ENCODE results near the gene CCDC182.

Gene CCDC182

GRCh38 chr17:57707892-57708291 is 37.2 kb downstream of the CCDC182 start:
- Histone ChIP-seq H3K36me3 (ENCODE audit: insufficient read depth, insufficient read length, low read length) (no peaks in the 10 kb centered on the region), H3K4me3 (ENCODE audit: insufficient read length, low read depth) (peak overlapping the region; percentile 13), H3K9me3 (ENCODE audit: insufficient read depth, low read length) (no peaks in the 10 kb centered on the region), H3K27me3 (ENCODE audit: insufficient read depth, insufficient read length) (peaks cover 11% of the 10 kb centered on the region), H3K9ac (ENCODE audit: insufficient read length, low read depth) (peak overlapping the region; percentile 12), H3K4me1 (ENCODE audit: insufficient read depth, insufficient read length) (peaks cover 6% of the 10 kb centered on the region)
- peak; percentile 15 for DNase-seq (ENCODE audit: low read depth, low spot score)
- TF ChIP-seq SUZ12 (IDR thresholded peaks at IDR 0.05; ENCODE audit: extremely low read depth, insufficient read depth, insufficient read length) (no peak), YY1 (IDR thresholded peaks at IDR 0.05; ENCODE audit: insufficient read depth, insufficient read length) (no peak), ZNF274 (IDR thresholded peaks at IDR 0.05; ENCODE audit: low read depth, low read length) (no peak)

GRCh38 chr17:57706761-57707160 is 38.3 kb downstream of the CCDC182 start:
- peaks cover 11% of the 10 kb centered on the region for H3K27me3 ChIP-seq (ENCODE audit: insufficient read depth, insufficient read length)
- no peaks in the 10 kb centered on the region for H3K9me3 ChIP-seq (ENCODE audit: insufficient read depth, low read length)
- no peak for DNase-seq (ENCODE audit: low read depth, low spot score)
- no peak overlapping the region for H3K4me3 ChIP-seq (ENCODE audit: insufficient read length, low read depth)
- no peaks in the 10 kb centered on the region for H3K36me3 ChIP-seq (ENCODE audit: insufficient read depth, insufficient read length, low read length)
- H3K9ac ChIP-seq (ENCODE audit: insufficient read length, low read depth): no peak overlapping the region
- peaks cover 6% of the 10 kb centered on the region for H3K4me1 ChIP-seq (ENCODE audit: insufficient read depth, insufficient read length)
- TF ChIP-seq SUZ12 (IDR thresholded peaks at IDR 0.05; ENCODE audit: extremely low read depth, insufficient read depth, insufficient read length) (no peak), YY1 (IDR thresholded peaks at IDR 0.05; ENCODE audit: insufficient read depth, insufficient read length) (no peak), ZNF274 (IDR thresholded peaks at IDR 0.05; ENCODE audit: low read depth, low read length) (no peak)

GRCh38 chr17:57705921-57706695 is 39.0 kb downstream of the CCDC182 start:
- DNase-seq (ENCODE audit: low read depth, low spot score): no peak
- no peak overlapping the region for H3K9ac ChIP-seq (ENCODE audit: insufficient read length, low read depth)
- peaks cover 6% of the 10 kb centered on the region for H3K4me1 ChIP-seq (ENCODE audit: insufficient read depth, insufficient read length)
- TF ChIP-seq SUZ12 (IDR thresholded peaks at IDR 0.05; ENCODE audit: extremely low read depth, insufficient read depth, insufficient read length) (no peak), YY1 (IDR thresholded peaks at IDR 0.05; ENCODE audit: insufficient read depth, insufficient read length) (no peak), ZNF274 (IDR thresholded peaks at IDR 0.05; ENCODE audit: low read depth, low read length) (no peak)
- H3K4me3 ChIP-seq (ENCODE audit: insufficient read length, low read depth): no peak overlapping the region
- no peaks in the 10 kb centered on the region for H3K36me3 ChIP-seq (ENCODE audit: insufficient read depth, insufficient read length, low read length)
- H3K27me3 ChIP-seq (ENCODE audit: insufficient read depth, insufficient read length): peaks cover 11% of the 10 kb centered on the region
- H3K9me3 ChIP-seq (ENCODE audit: insufficient read depth, low read length): no peaks in the 10 kb centered on the region

- H3K4me1 ChIP-seq (ENCODE audit: insufficient read depth, insufficient read length): peaks cover 6% of the 10 kb centered on the region
- H3K9me3 ChIP-seq (ENCODE audit: insufficient read depth, low read length): no peaks in the 10 kb centered on the region
- TF ChIP-seq ZNF274 (IDR thresholded peaks at IDR 0.05; ENCODE audit: low read depth, low read length) (no peak), SUZ12 (IDR thresholded peaks at IDR 0.05; ENCODE audit: extremely low read depth, insufficient read depth, insufficient read length) (no peak), YY1 (IDR thresholded peaks at IDR 0.05; ENCODE audit: insufficient read depth, insufficient read length) (no peak)
- peaks cover 15% of the 10 kb centered on the region for H3K27me3 ChIP-seq (ENCODE audit: insufficient read depth, insufficient read length)
- DNase-seq (ENCODE audit: low read depth, low spot score): no peak
- H3K4me3 ChIP-seq (ENCODE audit: insufficient read length, low read depth): no peak overlapping the region
- H3K9ac ChIP-seq (ENCODE audit: insufficient read length, low read depth): no peak overlapping the region
- no peaks in the 10 kb centered on the region for H3K36me3 ChIP-seq (ENCODE audit: insufficient read depth, insufficient read length, low read length)
These were observed 40.7 kb downstream of the CCDC182 start for GRCh38 chr17:57704448-57704847.

- H3K4me1 ChIP-seq (ENCODE audit: insufficient read depth, insufficient read length): peaks cover 3% of the 10 kb centered on the region
- H3K27me3 ChIP-seq (ENCODE audit: insufficient read depth, insufficient read length): peaks cover 17% of the 10 kb centered on the region
- DNase-seq (ENCODE audit: low read depth, low spot score): no peak
- TF ChIP-seq YY1 (IDR thresholded peaks at IDR 0.05; ENCODE audit: insufficient read depth, insufficient read length) (no peak), ZNF274 (IDR thresholded peaks at IDR 0.05; ENCODE audit: low read depth, low read length) (no peak), SUZ12 (IDR thresholded peaks at IDR 0.05; ENCODE audit: extremely low read depth, insufficient read depth, insufficient read length) (no peak)
- H3K36me3 ChIP-seq (ENCODE audit: insufficient read depth, insufficient read length, low read length): no peaks in the 10 kb centered on the region
- no peak overlapping the region for H3K9ac ChIP-seq (ENCODE audit: insufficient read length, low read depth)
- no peak overlapping the region for H3K4me3 ChIP-seq (ENCODE audit: insufficient read length, low read depth)
- H3K9me3 ChIP-seq (ENCODE audit: insufficient read depth, low read length): no peaks in the 10 kb centered on the region
These were observed 41.8 kb downstream of the CCDC182 start for GRCh38 chr17:57703273-57703672.

GRCh38 chr17:57701124-57701523 is 44.0 kb downstream of the CCDC182 start:
- H3K36me3 ChIP-seq (ENCODE audit: insufficient read depth, insufficient read length, low read length): no peaks in the 10 kb centered on the region
- peaks cover 2% of the 10 kb centered on the region; the same call in 1 of the 2 replicates for H3K9me3 ChIP-seq (ENCODE audit: insufficient read depth, low read length)
- H3K27me3 ChIP-seq (ENCODE audit: insufficient read depth, insufficient read length): peaks cover 9% of the 10 kb centered on the region
- TF ChIP-seq SUZ12 (IDR thresholded peaks at IDR 0.05; ENCODE audit: extremely low read depth, insufficient read depth, insufficient read length): no peak
- TF ChIP-seq YY1 (IDR thresholded peaks at IDR 0.05; ENCODE audit: insufficient read depth, insufficient read length): no peak
- no peak for TF ChIP-seq ZNF274 (IDR thresholded peaks at IDR 0.05; ENCODE audit: low read depth, low read length)
- H3K9ac ChIP-seq (ENCODE audit: insufficient read length, low read depth): no peak overlapping the region
- no peaks in the 10 kb centered on the region for H3K4me1 ChIP-seq (ENCODE audit: insufficient read depth, insufficient read length)
- DNase-seq (ENCODE audit: low read depth, low spot score): no peak
- no peak overlapping the region for H3K4me3 ChIP-seq (ENCODE audit: insufficient read length, low read depth)

- no peaks in the 10 kb centered on the region for H3K4me1 ChIP-seq (ENCODE audit: insufficient read depth, insufficient read length)
- no peak overlapping the region for H3K4me3 ChIP-seq (ENCODE audit: insufficient read length, low read depth)
- no peak overlapping the region for H3K9ac ChIP-seq (ENCODE audit: insufficient read length, low read depth)
- TF ChIP-seq YY1 (IDR thresholded peaks at IDR 0.05; ENCODE audit: insufficient read depth, insufficient read length) (no peak), ZNF274 (IDR thresholded peaks at IDR 0.05; ENCODE audit: low read depth, low read length) (no peak), SUZ12 (IDR thresholded peaks at IDR 0.05; ENCODE audit: extremely low read depth, insufficient read depth, insufficient read length) (no peak)
- H3K9me3 ChIP-seq (ENCODE audit: insufficient read depth, low read length): peaks cover 14% of the 10 kb centered on the region; the same call in 1 of the 2 replicates
- H3K36me3 ChIP-seq (ENCODE audit: insufficient read depth, insufficient read length, low read length): no peaks in the 10 kb centered on the region
- DNase-seq (ENCODE audit: low read depth, low spot score): no peak
- H3K27me3 ChIP-seq (ENCODE audit: insufficient read depth, insufficient read length): peaks cover 6% of the 10 kb centered on the region
These were observed 45.3 kb downstream of the CCDC182 start for GRCh38 chr17:57699751-57700219.

All from NT2/D1 (cell line).